ENCODE data around the gene BRCC3.

GRCh38 chrX:155056471-155056870 is 14.8 kb upstream of the BRCC3 start:
- no peak for TF ChIP-seq CTCF (IDR thresholded peaks at IDR 0.05; ENCODE audit: extremely low read depth in 1 of 2, insufficient read depth in 1 of 2, low read depth in 1 of 2, low read length in 2 of 2)
- TF ChIP-seq POLR2AphosphoS5 (IDR thresholded peaks at IDR 0.05; ENCODE audit: insufficient read depth, low read depth, low read length): no peak
- TF ChIP-seq EZH2 (IDR thresholded peaks at IDR 0.05; ENCODE audit: borderline replicate concordance, low read depth, low read length, severe bottlenecking): no peak
- TF ChIP-seq, protein P1, sequence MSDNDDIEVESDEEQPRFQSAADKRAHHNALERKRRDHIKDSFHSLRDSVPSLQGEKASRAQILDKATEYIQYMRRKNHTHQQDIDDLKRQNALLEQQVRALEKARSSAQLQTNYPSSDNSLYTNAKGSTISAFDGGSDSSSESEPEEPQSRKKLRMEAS (IDR thresholded peaks at IDR 0.05; ENCODE audit: insufficient read depth, insufficient read length): no peak

All from endothelial cell of umbilical vein (primary cell).